HCT116 (cell line): ENCODE measurements around the gene CFAP161. TPM values are rescaled to one million over a fixed set of nuclear protein-coding genes. Genes with fewer than 3 reads are reported as not detected.

Experiments
- ATAC-seq: fragments of 200-7000 bp; cut with Tn5 transposase; 2 replicates; pipeline ENCODE4 v1.9.1; 2020; ENCODE audit warnings: mild to moderate bottlenecking, moderate library complexity
- BruUV-seq: library from RNA; stranded (reverse); fragments of 400-500 nt; replicated peaks from 2 replicates; lab custom pipeline; 2021; lab: Mats Ljungman, UMichigan
- CTCF ChIA-PET: fragments of 300-600 bp; sonication (Branson Sonifier 250); formaldehyde crosslinking; loops from one replicate; lab custom pipeline; 2021; ENCODE audit warnings: antibody characterized with exemption; lab: Charles Lee
- POLR2A ChIA-PET: fragments of 300-600, 350-600 bp; sonication (Branson Sonifier 250); formaldehyde crosslinking; loops from one replicate; lab custom pipeline; 2021; ENCODE audit warnings: antibody characterized with exemption; lab: Charles Lee
- RAD21 ChIA-PET, 2 experiments: fragments of 300-600 bp; sonication (Branson Sonifier 250); formaldehyde crosslinking; loops; one replicate each; lab custom pipeline; 2023; ENCODE audit warnings: low total read pairs in 2 of 2; ENCODE audit not compliant: uncharacterized antibody in 2 of 2, unreplicated experiment in 2 of 2, low non-redundant PET in 1 of 2; lab: Charles Lee
- DNase-seq: peaks from one replicate; pipeline ENCODE4 v3.0.0-alpha.2; 2010; ENCODE audit warnings: low read depth, low spot score
- H2AFZ ChIP-seq: fragments of 200-600 bp; shearing (Covaris generic), sonication (generic); 2 replicates; pipeline ENCODE4 v1.6.1; 2017; ENCODE audit warnings: low read depth, mixed run types, mixed read lengths, antibody characterized with exemption, low read length; ENCODE audit not compliant: poor library complexity, severe bottlenecking
- H3K27ac ChIP-seq: 2 replicates; pipeline ENCODE4 v1.5.1; 2012; ENCODE audit warnings: low read depth, low read length
- H3K27me3 ChIP-seq: fragments of 200-600 bp; sonication (generic); 2 replicates; pipeline ENCODE4 v1.6.1; 2016; ENCODE audit warnings: mixed run types, low read length, mixed read lengths; ENCODE audit not compliant: insufficient read depth
- H3K36me3 ChIP-seq, 2 experiments: fragments of 200-500 bp in 1 of 2; fragments of 200-600 bp in 1 of 2; sonication (Bioruptor generic) in 1 of 2; sonication (generic) in 1 of 2; 2 replicates each; pipeline versions ENCODE4 v1.5.1 to v1.6.1; 2014 to 2016; ENCODE audit warnings: low read length in 2 of 2, inconsistent platforms in 1 of 2, mixed read lengths in 1 of 2, mixed run types in 1 of 2; ENCODE audit not compliant: insufficient read depth in 2 of 2, control insufficient read depth in 1 of 2
- H3K4me1 ChIP-seq, 2 experiments: fragments of 200-600 bp in 1 of 2; sonication (generic) in 1 of 2; 2 replicates each; pipeline versions ENCODE4 v1.5.1 to v1.6.1; 2012 to 2017; ENCODE audit warnings: low read length in 2 of 2, inconsistent platforms in 1 of 2, mild to moderate bottlenecking in 1 of 2, mixed read lengths in 1 of 2, mixed run types in 1 of 2, moderate library complexity in 1 of 2; ENCODE audit not compliant: insufficient read depth in 2 of 2, control insufficient read depth in 1 of 2
- H3K4me2 ChIP-seq: fragments of 200-600 bp; sonication (generic); 2 replicates; pipeline ENCODE4 v1.6.1; 2017; ENCODE audit warnings: mixed run types, low read length, mixed read lengths
- H3K4me3 ChIP-seq, 2 experiments: fragments of 200-600 bp in 1 of 2; sonication (generic) in 1 of 2; replicated peaks in 1 of 2; 2 replicates each; pipeline ENCODE4 v1.5.1; 2011 to 2016; ENCODE audit warnings: low read length in 2 of 2, control low read depth in 1 of 2, low read depth in 1 of 2, mild to moderate bottlenecking in 1 of 2, mixed read lengths in 1 of 2, mixed run types in 1 of 2
- H3K79me2 ChIP-seq: fragments of 200-600 bp; sonication (generic); 2 replicates; pipeline ENCODE4 v1.6.1; 2017; ENCODE audit warnings: mild to moderate bottlenecking, mixed run types, low read length, moderate library complexity, mixed read lengths; ENCODE audit not compliant: insufficient read depth
- H3K9ac ChIP-seq: fragments of 200-600 bp; sonication (generic); 2 replicates; pipeline ENCODE4 v1.6.1; 2016; ENCODE audit warnings: low read length, mixed read lengths
- H3K9me2 ChIP-seq: fragments of 200-600 bp; sonication (generic), shearing (Covaris generic); 2 replicates; pipeline ENCODE4 v1.6.1; 2017; ENCODE audit warnings: mixed run types, mild to moderate bottlenecking, moderate library complexity; ENCODE audit not compliant: insufficient read depth
- H3K9me3 ChIP-seq, 2 experiments: fragments of 200-500 bp in 1 of 2; fragments of 200-600 bp in 1 of 2; sonication (Bioruptor generic) in 1 of 2; sonication (generic) in 1 of 2; 2 replicates each; pipeline ENCODE4 v1.6.1; 2014 to 2017; ENCODE audit warnings: low read length in 2 of 2, mixed read lengths in 2 of 2, inconsistent platforms in 1 of 2, low read depth in 1 of 2, mild to moderate bottlenecking in 1 of 2, mixed run types in 1 of 2, moderate library complexity in 1 of 2; ENCODE audit not compliant: control insufficient read depth in 1 of 2, insufficient read depth in 1 of 2
- H4K20me1 ChIP-seq: fragments of 200-600 bp; sonication (generic), shearing (Covaris generic); 2 replicates; pipeline ENCODE4 v1.6.1; 2017; ENCODE audit warnings: mixed run types, mild to moderate bottlenecking, moderate library complexity; ENCODE audit not compliant: insufficient read depth
- CBX3 ChIP-seq: IDR thresholded peaks from 2 replicates; pipeline ENCODE4 v1.6.1; 2012; ENCODE audit warnings: low read depth
- CEBPB ChIP-seq: IDR thresholded peaks from 2 replicates; pipeline ENCODE4 v1.6.1; 2012; ENCODE audit warnings: low read depth
- EGR1 ChIP-seq: IDR thresholded peaks from 2 replicates; pipeline ENCODE4 v1.6.1; 2012; ENCODE audit warnings: low read depth
- EZH2 ChIP-seq: fragments of 200-600 bp; sonication (generic); IDR thresholded peaks from 2 replicates; pipeline ENCODE4 v1.6.1; 2017; ENCODE audit warnings: antibody characterized with exemption, mixed run types
- EZH2phosphoT487 ChIP-seq: fragments of 200-600 bp; IDR thresholded peaks from 2 replicates; pipeline ENCODE4 v1.6.1; 2018; ENCODE audit warnings: antibody characterized with exemption, borderline replicate concordance
- FOSL1 ChIP-seq: IDR thresholded peaks from 2 replicates; pipeline ENCODE4 v1.6.1; 2012; ENCODE audit warnings: low read depth
- JUND ChIP-seq: IDR thresholded peaks from 2 replicates; pipeline ENCODE4 v1.6.1; 2012
- SRF ChIP-seq: IDR thresholded peaks from 2 replicates; pipeline ENCODE4 v1.6.1; 2012; ENCODE audit warnings: low read depth
- YY1 ChIP-seq: IDR thresholded peaks from 2 replicates; pipeline ENCODE4 v1.6.1; 2011; ENCODE audit warnings: low read length, low read depth, moderate library complexity, mild to moderate bottlenecking; ENCODE audit not compliant: insufficient replicate concordance; ENCODE audit errors: extremely low read depth
- ZFX ChIP-seq: fragments of 450-650 bp; IDR thresholded peaks from 2 replicates; pipeline ENCODE4 v1.6.1; 2017
- ZNF274 ChIP-seq: fragments of 200-500 bp; sonication (Bioruptor generic); IDR thresholded peaks from 2 replicates; pipeline ENCODE4 v1.6.1; 2014; ENCODE audit warnings: mild to moderate bottlenecking, low read depth, low read length, inconsistent platforms
- intact Hi-C: fragments of 100-400 bp; cut with micrococcal nuclease; formaldehyde crosslinking; loops from 2 replicates; pipeline ENCODE4 v1.10.0; 2022
- total RNA-seq: library from RNA; stranded (reverse); gene quantifications from one replicate; pipeline ENCODE4 v1.2.1, GENCODE V29; 2021; ENCODE audit not compliant: unreplicated experiment
- TF ChIP-seq, protein P1 (sequence below), 3 experiments: fragments of 200-600 bp in 1 of 3; sonication (generic) in 1 of 3; IDR thresholded peaks in 2 of 3; conservative IDR thresholded peaks in 1 of 3; 2 replicates each; pipeline ENCODE4 v1.5.1; 2012 to 2017; ENCODE audit warnings: low read depth in 2 of 3, low read length in 2 of 3, antibody characterized with exemption in 1 of 3, borderline replicate concordance in 1 of 3, control low read depth in 1 of 3, mild to moderate bottlenecking in 1 of 3, mixed read lengths in 1 of 3, mixed run types in 1 of 3, moderate library complexity in 1 of 3; ENCODE audit not compliant: insufficient read depth in 1 of 3
- TF ChIP-seq, protein P2 (sequence below): IDR thresholded peaks from 2 replicates; pipeline ENCODE4 v1.6.1; 2012; ENCODE audit warnings: low read depth
- TF ChIP-seq, protein P3 (sequence below): IDR thresholded peaks from 2 replicates; pipeline ENCODE4 v1.6.1; 2011; ENCODE audit warnings: mild to moderate bottlenecking, low read length, moderate library complexity; ENCODE audit not compliant: insufficient replicate concordance; ENCODE audit errors: extremely low read depth
- TF ChIP-seq, protein P4 (sequence below): IDR thresholded peaks from 2 replicates; pipeline ENCODE4 v1.6.1; 2012
- TF ChIP-seq, protein P5 (sequence below): IDR thresholded peaks from 2 replicates; pipeline ENCODE4 v1.6.1; 2012

Gene CFAP161
- total RNA-seq, 1 experiment from 2014 or later = 0.15 TPM

DNA sequence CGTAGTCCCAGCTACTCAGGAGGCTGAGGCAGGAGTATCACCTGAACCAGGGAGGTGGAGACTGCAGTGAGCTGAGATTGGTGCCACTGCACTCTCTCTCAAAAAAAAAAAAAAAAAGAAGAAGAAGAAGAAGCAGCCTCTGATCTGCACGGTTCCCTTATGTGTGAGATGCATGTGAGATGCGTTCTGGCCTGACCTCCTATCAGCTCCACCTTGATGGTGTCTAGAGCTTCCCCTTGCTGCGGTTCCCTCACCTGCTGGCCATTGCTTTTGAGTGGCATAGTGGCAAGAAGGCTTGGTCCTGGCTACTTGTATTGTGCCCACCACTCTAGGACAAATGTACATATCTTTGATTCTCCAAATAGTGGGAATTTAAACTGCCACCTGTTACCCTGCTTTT lies 49.4 kb upstream of the CFAP161 start:
- BruUV-seq = no TSS peak
- POLR2A ChIA-PET = no interaction called here
- no peak for DNase-seq

More for the DNA sequence above, 49.4 kb upstream of the CFAP161 start:
- Histone ChIP-seq H3K4me3 (no peak overlapping the region), H3K9me2 (no peaks in the 10 kb centered on the region), H3K79me2 (no peaks in the 10 kb centered on the region), H3K36me3 (no peaks in the 10 kb centered on the region), H4K20me1 (no peaks in the 10 kb centered on the region), H3K27me3 (no peaks in the 10 kb centered on the region), H3K4me2 (no peak overlapping the region), H2AFZ (no peak overlapping the region), H3K4me1 (peaks cover 0 to 6% of the 10 kb centered on the region in 2 experiments; a peak in 1 of 4 replicates), H3K27ac (no peak overlapping the region), H3K9me3 (no peaks in the 10 kb centered on the region), H3K9ac (no peak overlapping the region)
- ChIA-PET RAD21 (no interaction called here), CTCF (no interaction called here)
- TF ChIP-seq EGR1 (no peak), SRF (no peak), ZNF274 (no peak), CBX3 (no peak), ZFX (no peak), EZH2 (no peak), EZH2phosphoT487 (no peak), YY1 (no peak), FOSL1 (no peak), JUND (no peak), CEBPB (no peak)
- TF ChIP-seq, protein P1, sequence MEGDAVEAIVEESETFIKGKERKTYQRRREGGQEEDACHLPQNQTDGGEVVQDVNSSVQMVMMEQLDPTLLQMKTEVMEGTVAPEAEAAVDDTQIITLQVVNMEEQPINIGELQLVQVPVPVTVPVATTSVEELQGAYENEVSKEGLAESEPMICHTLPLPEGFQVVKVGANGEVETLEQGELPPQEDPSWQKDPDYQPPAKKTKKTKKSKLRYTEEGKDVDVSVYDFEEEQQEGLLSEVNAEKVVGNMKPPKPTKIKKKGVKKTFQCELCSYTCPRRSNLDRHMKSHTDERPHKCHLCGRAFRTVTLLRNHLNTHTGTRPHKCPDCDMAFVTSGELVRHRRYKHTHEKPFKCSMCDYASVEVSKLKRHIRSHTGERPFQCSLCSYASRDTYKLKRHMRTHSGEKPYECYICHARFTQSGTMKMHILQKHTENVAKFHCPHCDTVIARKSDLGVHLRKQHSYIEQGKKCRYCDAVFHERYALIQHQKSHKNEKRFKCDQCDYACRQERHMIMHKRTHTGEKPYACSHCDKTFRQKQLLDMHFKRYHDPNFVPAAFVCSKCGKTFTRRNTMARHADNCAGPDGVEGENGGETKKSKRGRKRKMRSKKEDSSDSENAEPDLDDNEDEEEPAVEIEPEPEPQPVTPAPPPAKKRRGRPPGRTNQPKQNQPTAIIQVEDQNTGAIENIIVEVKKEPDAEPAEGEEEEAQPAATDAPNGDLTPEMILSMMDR (IDR thresholded peaks at IDR 0.05 in 2 of 3, conservative IDR thresholded peaks at IDR 0.05 in 1 of 3; ENCODE audit: borderline replicate concordance in 1 of 3, insufficient read depth in 1 of 3, low read depth in 2 of 3, low read length in 2 of 3) = no peak
- TF ChIP-seq, protein P2, sequence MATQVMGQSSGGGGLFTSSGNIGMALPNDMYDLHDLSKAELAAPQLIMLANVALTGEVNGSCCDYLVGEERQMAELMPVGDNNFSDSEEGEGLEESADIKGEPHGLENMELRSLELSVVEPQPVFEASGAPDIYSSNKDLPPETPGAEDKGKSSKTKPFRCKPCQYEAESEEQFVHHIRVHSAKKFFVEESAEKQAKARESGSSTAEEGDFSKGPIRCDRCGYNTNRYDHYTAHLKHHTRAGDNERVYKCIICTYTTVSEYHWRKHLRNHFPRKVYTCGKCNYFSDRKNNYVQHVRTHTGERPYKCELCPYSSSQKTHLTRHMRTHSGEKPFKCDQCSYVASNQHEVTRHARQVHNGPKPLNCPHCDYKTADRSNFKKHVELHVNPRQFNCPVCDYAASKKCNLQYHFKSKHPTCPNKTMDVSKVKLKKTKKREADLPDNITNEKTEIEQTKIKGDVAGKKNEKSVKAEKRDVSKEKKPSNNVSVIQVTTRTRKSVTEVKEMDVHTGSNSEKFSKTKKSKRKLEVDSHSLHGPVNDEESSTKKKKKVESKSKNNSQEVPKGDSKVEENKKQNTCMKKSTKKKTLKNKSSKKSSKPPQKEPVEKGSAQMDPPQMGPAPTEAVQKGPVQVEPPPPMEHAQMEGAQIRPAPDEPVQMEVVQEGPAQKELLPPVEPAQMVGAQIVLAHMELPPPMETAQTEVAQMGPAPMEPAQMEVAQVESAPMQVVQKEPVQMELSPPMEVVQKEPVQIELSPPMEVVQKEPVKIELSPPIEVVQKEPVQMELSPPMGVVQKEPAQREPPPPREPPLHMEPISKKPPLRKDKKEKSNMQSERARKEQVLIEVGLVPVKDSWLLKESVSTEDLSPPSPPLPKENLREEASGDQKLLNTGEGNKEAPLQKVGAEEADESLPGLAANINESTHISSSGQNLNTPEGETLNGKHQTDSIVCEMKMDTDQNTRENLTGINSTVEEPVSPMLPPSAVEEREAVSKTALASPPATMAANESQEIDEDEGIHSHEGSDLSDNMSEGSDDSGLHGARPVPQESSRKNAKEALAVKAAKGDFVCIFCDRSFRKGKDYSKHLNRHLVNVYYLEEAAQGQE = no peak
- TF ChIP-seq, protein P3, sequence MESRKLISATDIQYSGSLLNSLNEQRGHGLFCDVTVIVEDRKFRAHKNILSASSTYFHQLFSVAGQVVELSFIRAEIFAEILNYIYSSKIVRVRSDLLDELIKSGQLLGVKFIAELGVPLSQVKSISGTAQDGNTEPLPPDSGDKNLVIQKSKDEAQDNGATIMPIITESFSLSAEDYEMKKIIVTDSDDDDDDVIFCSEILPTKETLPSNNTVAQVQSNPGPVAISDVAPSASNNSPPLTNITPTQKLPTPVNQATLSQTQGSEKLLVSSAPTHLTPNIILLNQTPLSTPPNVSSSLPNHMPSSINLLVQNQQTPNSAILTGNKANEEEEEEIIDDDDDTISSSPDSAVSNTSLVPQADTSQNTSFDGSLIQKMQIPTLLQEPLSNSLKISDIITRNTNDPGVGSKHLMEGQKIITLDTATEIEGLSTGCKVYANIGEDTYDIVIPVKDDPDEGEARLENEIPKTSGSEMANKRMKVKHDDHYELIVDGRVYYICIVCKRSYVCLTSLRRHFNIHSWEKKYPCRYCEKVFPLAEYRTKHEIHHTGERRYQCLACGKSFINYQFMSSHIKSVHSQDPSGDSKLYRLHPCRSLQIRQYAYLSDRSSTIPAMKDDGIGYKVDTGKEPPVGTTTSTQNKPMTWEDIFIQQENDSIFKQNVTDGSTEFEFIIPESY = no peak
- TF ChIP-seq, protein P4, sequence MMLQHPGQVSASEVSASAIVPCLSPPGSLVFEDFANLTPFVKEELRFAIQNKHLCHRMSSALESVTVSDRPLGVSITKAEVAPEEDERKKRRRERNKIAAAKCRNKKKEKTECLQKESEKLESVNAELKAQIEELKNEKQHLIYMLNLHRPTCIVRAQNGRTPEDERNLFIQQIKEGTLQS = no peak
- TF ChIP-seq, protein P5, sequence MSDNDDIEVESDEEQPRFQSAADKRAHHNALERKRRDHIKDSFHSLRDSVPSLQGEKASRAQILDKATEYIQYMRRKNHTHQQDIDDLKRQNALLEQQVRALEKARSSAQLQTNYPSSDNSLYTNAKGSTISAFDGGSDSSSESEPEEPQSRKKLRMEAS = no peak
- intact Hi-C loops = no loop called here
- ATAC-seq = no peak
